A549 (cell line): Measurements from ENCODE around the gene AR. TPM values are rescaled to one million over a fixed set of nuclear protein-coding genes. Genes with fewer than 3 reads are reported as not detected.

Experiments used
- ATAC-seq, 2 experiments: fragments of 200-7000 bp in 1 of 2; fragments of >200 bp in 1 of 2; cut with Nextera tagmentation in 1 of 2; cut with Tn5 transposase in 1 of 2; 3 replicates each; pipeline versions ENCODE4 v1.8.0 to v1.9.1; 2018 to 2020; ENCODE audit warnings: mild to moderate bottlenecking in 1 of 2, moderate library complexity in 1 of 2
- CTCF ChIA-PET: fragments of 300-600 bp; sonication (Branson Sonifier 250); formaldehyde crosslinking; extraction: SDS; loops from one replicate; lab custom pipeline; 2021; ENCODE audit warnings: antibody characterized with exemption, inconsistent platforms; lab: Yijun Ruan, JAX
- POLR2A ChIA-PET: fragments of 350-600 bp; formaldehyde crosslinking; extraction: SDS; loops from one replicate; lab custom pipeline; 2021; ENCODE audit warnings: antibody characterized with exemption, inconsistent platforms; lab: Yijun Ruan, JAX
- DNase-seq, 2 experiments: peaks; one replicate each; pipeline versions ENCODE4 v3.0.0 to v3.0.0-alpha.2; 2011 to 2016; ENCODE audit warnings: low read depth in 1 of 2, low spot score in 1 of 2
- FAIRE-seq: peaks from 2 replicates; lab custom pipeline; 2011; peaks lifted over from hg19 to GRCh38; lab: Jason Lieb, UNC
- H3K27ac ChIP-seq, 2 experiments: fragments of >200 bp; sonication (Bioruptor Twin); formaldehyde crosslinking; 3 replicates each; pipeline ENCODE4 v1.5.1; 2016 to 2017
- H3K4me1 ChIP-seq: fragments of >200 bp; sonication (Bioruptor Twin); formaldehyde crosslinking; 3 replicates; pipeline ENCODE4 v1.6.1; 2016
- H3K4me2 ChIP-seq: fragments of >200 bp; sonication (Bioruptor Twin); formaldehyde crosslinking; 3 replicates; pipeline ENCODE4 v1.6.1; 2016
- H3K4me3 ChIP-seq: fragments of >200 bp; sonication (Bioruptor Twin); formaldehyde crosslinking; 3 replicates; pipeline ENCODE4 v1.5.1; 2016
- H3K9me3 ChIP-seq: fragments of >200 bp; sonication (Bioruptor Twin); formaldehyde crosslinking; 3 replicates; pipeline ENCODE4 v1.6.1; 2016
- BHLHE40 ChIP-seq: IDR thresholded peaks from 2 replicates; pipeline ENCODE4 v1.6.1; 2012; ENCODE audit warnings: low read depth, low read length, inconsistent platforms
- CBX2 ChIP-seq: fragments of 200-600 bp; sonication (generic); IDR thresholded peaks from 2 replicates; pipeline ENCODE4 v1.6.1; 2016; ENCODE audit warnings: low read depth, mild to moderate bottlenecking, borderline replicate concordance
- CBX8 ChIP-seq: fragments of 200-600 bp; sonication (generic); IDR thresholded peaks from 2 replicates; pipeline ENCODE4 v1.6.1; 2016
- CHD2 ChIP-seq: fragments of 150-350 bp; IDR thresholded peaks from 2 replicates; pipeline ENCODE4 v1.6.1; 2014; ENCODE audit warnings: low read length; ENCODE audit not compliant: partially characterized antibody
- CHD4 ChIP-seq: fragments of 200-600 bp; sonication (generic); IDR thresholded peaks from 2 replicates; pipeline ENCODE4 v1.6.1; 2016; ENCODE audit warnings: antibody characterized with exemption, mild to moderate bottlenecking, borderline replicate concordance
- FOSB ChIP-seq: fragments of 250-450 bp; sonication (Bioruptor Pico); IDR thresholded peaks from 2 replicates; pipeline ENCODE4 v1.5.0; 2020; ENCODE audit warnings: mild to moderate bottlenecking, moderate library complexity
- FOSL2 ChIP-seq, 2 experiments: fragments of 450-650 bp in 1 of 2; fragments of >200 bp in 1 of 2; sonication (Bioruptor Twin) in 1 of 2; formaldehyde crosslinking; IDR thresholded peaks; 2 replicates each; pipeline versions ENCODE4 v1.5.0 to v1.6.1; 2016 to 2020; ENCODE audit warnings: mild to moderate bottlenecking in 1 of 2, moderate library complexity in 1 of 2
- FOXS1 ChIP-seq: fragments of 250-450 bp; sonication (Bioruptor Pico); IDR thresholded peaks from 2 replicates; pipeline ENCODE4 v1.5.0; 2020; ENCODE audit warnings: mild to moderate bottlenecking, moderate library complexity
- HOXA7 ChIP-seq: fragments of 250-450 bp; sonication (Bioruptor Pico); IDR thresholded peaks from 2 replicates; pipeline ENCODE4 v1.5.0; 2020; ENCODE audit warnings: mild to moderate bottlenecking, moderate library complexity
- HOXB13 ChIP-seq: fragments of 250-450 bp; sonication (Bioruptor Pico); IDR thresholded peaks from 2 replicates; pipeline ENCODE4 v1.5.0; 2020; ENCODE audit warnings: low read depth, mild to moderate bottlenecking, moderate library complexity
- JUNB ChIP-seq: fragments of >200 bp; sonication (Bioruptor Twin); formaldehyde crosslinking; IDR thresholded peaks from 2 replicates; pipeline ENCODE4 v1.6.1; 2016
- KDM1A ChIP-seq: fragments of 200-600 bp; sonication (generic); IDR thresholded peaks from 2 replicates; pipeline ENCODE4 v1.6.1; 2016; ENCODE audit warnings: low read depth, mild to moderate bottlenecking
- KDM5A ChIP-seq: fragments of 200-600 bp; sonication (generic); IDR thresholded peaks from 2 replicates; pipeline ENCODE4 v1.6.1; 2016; ENCODE audit warnings: antibody characterized with exemption, mild to moderate bottlenecking
- MAFK ChIP-seq: fragments of 450-650 bp; IDR thresholded peaks from 2 replicates; pipeline ENCODE4 v1.6.1; 2014; ENCODE audit not compliant: partially characterized antibody
- MAZ ChIP-seq: fragments of 150-350 bp; IDR thresholded peaks from 2 replicates; pipeline ENCODE4 v1.6.1; 2014; ENCODE audit warnings: antibody characterized with exemption, low read depth, low read length, borderline replicate concordance
- MYC ChIP-seq: IDR thresholded peaks from 2 replicates; pipeline ENCODE4 v1.6.1; 2012; ENCODE audit warnings: mild to moderate bottlenecking, inconsistent platforms, low read length, improper control_type of control experiment, borderline replicate concordance
- NPAS2 ChIP-seq: fragments of 250-450 bp; sonication (Bioruptor Pico); IDR thresholded peaks from 2 replicates; pipeline ENCODE4 v1.8.0; 2022; ENCODE audit warnings: mild to moderate bottlenecking, moderate library complexity, borderline replicate concordance
- NR3C1 ChIP-seq: fragments of >200 bp; sonication (Bioruptor Twin); formaldehyde crosslinking; IDR thresholded peaks from 3 replicates; pipeline ENCODE4 v1.6.1; 2017
- PHF8 ChIP-seq: fragments of 200-600 bp; sonication (generic); IDR thresholded peaks from 2 replicates; pipeline ENCODE4 v1.6.1; 2016; ENCODE audit warnings: low read depth, mild to moderate bottlenecking, antibody characterized with exemption, moderate library complexity, borderline replicate concordance
- POLR2AphosphoS2 ChIP-seq: conservative IDR thresholded peaks from 2 replicates; pipeline ENCODE4 v1.6.1; 2012; ENCODE audit warnings: low read length, improper control_type of control experiment, inconsistent platforms
- RARB ChIP-seq: fragments of 250-450 bp; sonication (Bioruptor Pico); IDR thresholded peaks from 2 replicates; pipeline ENCODE4 v1.8.0; 2021; ENCODE audit warnings: mild to moderate bottlenecking, moderate library complexity
- RNF2 ChIP-seq: fragments of 200-600 bp; sonication (generic); IDR thresholded peaks from 2 replicates; pipeline ENCODE4 v1.6.1; 2016; ENCODE audit warnings: low read depth, mild to moderate bottlenecking, antibody characterized with exemption, moderate library complexity, borderline replicate concordance
- SMC3 ChIP-seq: fragments of >200 bp; sonication (Bioruptor Twin); formaldehyde crosslinking; IDR thresholded peaks from 3 replicates; pipeline ENCODE4 v1.6.1; 2018; ENCODE audit warnings: inconsistent platforms
- TFCP2L1 ChIP-seq: fragments of 250-450 bp; sonication (Bioruptor Pico); IDR thresholded peaks from 2 replicates; pipeline ENCODE4 v1.5.0; 2021; ENCODE audit warnings: mild to moderate bottlenecking
- ZNF302 ChIP-seq: fragments of 250-450 bp; sonication (Bioruptor Pico); IDR thresholded peaks from 2 replicates; pipeline ENCODE4 v1.9.0; 2021; ENCODE audit warnings: inconsistent platforms, mild to moderate bottlenecking, moderate library complexity
- ZSCAN20 ChIP-seq: fragments of 250-450 bp; sonication (Bioruptor Pico); IDR thresholded peaks from 2 replicates; pipeline ENCODE4 v1.8.0; 2022; ENCODE audit warnings: mild to moderate bottlenecking, moderate library complexity
- WGBS: methylation state at CpG from one replicate; pipeline ENCODE4 v1.1.6; 2017; ENCODE audit errors: missing lambda C conversion rate; 5-methylcytosine and 5-hydroxymethylcytosine counted together
- polyA plus RNA-seq, 4 experiments: library from polyadenylated mRNA; depleted of rRNA in 3 of 4; stranded (reverse); fragments of >200 nt; fragmentation: RNase III in 1 of 4; extraction: RNeasy Plus Mini Kit Qiagen cat#74134 plus additional on column Dnase treatment in 1 of 4; gene quantifications; 2 replicates in 3 of 4; 3 replicates in 1 of 4; pipeline ENCODE4 v1.2.3, GENCODE V29; 2011 to 2017
- TF ChIP-seq, protein P1 (sequence below): fragments of 150-350 bp; IDR thresholded peaks from 2 replicates; pipeline ENCODE4 v1.6.1; 2014; ENCODE audit warnings: low read depth, mild to moderate bottlenecking, low read length
- TF ChIP-seq, protein P2 (sequence below): fragments of >200 bp; sonication (Bioruptor Twin); formaldehyde crosslinking; IDR thresholded peaks from 3 replicates; pipeline ENCODE4 v1.5.1; 2016
- TF ChIP-seq, protein P3 (sequence below): IDR thresholded peaks from 2 replicates; pipeline ENCODE4 v1.6.1; 2012
- TF ChIP-seq, protein P4 (sequence below): fragments of 250-450 bp; sonication (Bioruptor Pico); IDR thresholded peaks from 2 replicates; pipeline ENCODE4 v1.5.0; 2020; ENCODE audit warnings: low read depth, mild to moderate bottlenecking, moderate library complexity
- TF ChIP-seq, protein P5 (sequence below): IDR thresholded peaks from 2 replicates; pipeline ENCODE4 v1.6.1; 2012

Gene AR
- polyA plus RNA-seq, 2 of the 4 experiments (the other 2 are of a cell fraction), result 2.2 to 8.7 TPM

DNA sequence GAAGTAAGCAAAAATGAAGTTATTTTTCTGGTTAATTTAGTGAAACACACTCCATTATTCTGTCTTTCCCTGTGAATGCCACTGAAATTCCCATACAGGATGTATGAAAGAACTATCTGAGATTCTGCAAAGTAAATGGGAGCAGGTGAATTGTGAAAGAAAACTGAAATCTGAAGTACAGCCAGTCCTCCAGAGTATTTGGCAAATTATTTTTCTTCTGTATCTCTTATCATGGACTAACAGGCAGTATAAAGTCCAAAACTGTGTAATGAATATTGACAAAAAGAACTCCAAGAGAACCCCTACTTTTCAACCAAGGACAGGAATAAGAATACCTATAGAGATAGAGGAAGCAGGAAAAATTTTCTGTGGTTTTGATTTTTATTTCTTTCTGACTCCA, 40.8 kb upstream of the AR start:
- TF ChIP-seq MYC, result no peak
- TF ChIP-seq BHLHE40, result no peak
- TF ChIP-seq, protein P1, sequence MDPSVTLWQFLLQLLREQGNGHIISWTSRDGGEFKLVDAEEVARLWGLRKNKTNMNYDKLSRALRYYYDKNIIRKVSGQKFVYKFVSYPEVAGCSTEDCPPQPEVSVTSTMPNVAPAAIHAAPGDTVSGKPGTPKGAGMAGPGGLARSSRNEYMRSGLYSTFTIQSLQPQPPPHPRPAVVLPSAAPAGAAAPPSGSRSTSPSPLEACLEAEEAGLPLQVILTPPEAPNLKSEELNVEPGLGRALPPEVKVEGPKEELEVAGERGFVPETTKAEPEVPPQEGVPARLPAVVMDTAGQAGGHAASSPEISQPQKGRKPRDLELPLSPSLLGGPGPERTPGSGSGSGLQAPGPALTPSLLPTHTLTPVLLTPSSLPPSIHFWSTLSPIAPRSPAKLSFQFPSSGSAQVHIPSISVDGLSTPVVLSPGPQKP, result no peak
- TF ChIP-seq HOXB13, result no peak
- TF ChIP-seq MAFK, result no peak
- TF ChIP-seq SMC3, result no peak
- TF ChIP-seq HOXA7 (CRISPR knock-in tag), result no peak
- TF ChIP-seq RARB (CRISPR knock-in tag), result no peak
- TF ChIP-seq PHF8, result no peak
- TF ChIP-seq NR3C1, result no peak
- no peak for TF ChIP-seq CHD4
- no peak for TF ChIP-seq RNF2
- no peak for TF ChIP-seq FOSL2 (IDR thresholded peaks at IDR 0.05)
- no peak for TF ChIP-seq FOSL2 (CRISPR knock-in tag; IDR thresholded peaks at IDR 0.05)
- TF ChIP-seq, all 56 proteins: peak for 0
- ChIA-PET POLR2A (interaction anchor here (0.6 kb wide), 1 partner anchor 42 kb away, joined by 3 read pairs; no protein-coding TSS in a partner anchor), CTCF (no interaction called here)
- no peaks in the 10 kb centered on the region for H3K9me3 ChIP-seq
- H3K4me2 ChIP-seq, result no peak overlapping the region
- FAIRE-seq (no peak), ATAC-seq (no peak), DNase-seq (no peak)
- no peak overlapping the region for H3K27ac ChIP-seq
- no peak overlapping the region for H3K4me3 ChIP-seq
- H3K4me1 ChIP-seq, result no peaks in the 10 kb centered on the region

DNA sequence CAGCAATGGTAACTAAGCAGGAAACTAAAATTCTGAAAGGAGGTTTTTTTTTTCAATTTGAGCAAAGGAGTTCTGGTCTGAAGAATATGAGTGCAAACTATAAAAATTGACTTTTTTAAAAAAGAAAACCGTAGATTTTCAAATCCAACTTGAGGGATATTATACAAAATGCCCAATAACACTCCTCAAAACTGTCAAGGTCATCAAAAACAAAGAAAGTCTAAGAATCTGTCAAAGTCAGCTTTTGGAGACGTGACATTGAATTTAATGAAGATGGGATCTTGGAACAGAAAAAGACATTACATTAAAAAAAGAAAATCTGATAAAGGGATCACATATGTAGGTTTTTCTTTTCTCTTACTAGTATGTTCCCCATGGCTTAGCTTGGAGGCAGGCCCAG, 40.4 kb upstream of the AR start:
- no peak overlapping the region for H3K27ac ChIP-seq
- TF ChIP-seq POLR2AphosphoS2, result no peak
- peak; percentile 53 for TF ChIP-seq MAFK
- no peak for TF ChIP-seq MAZ
- no peak for TF ChIP-seq ZSCAN20 (CRISPR knock-in tag)
- TF ChIP-seq, protein P2, sequence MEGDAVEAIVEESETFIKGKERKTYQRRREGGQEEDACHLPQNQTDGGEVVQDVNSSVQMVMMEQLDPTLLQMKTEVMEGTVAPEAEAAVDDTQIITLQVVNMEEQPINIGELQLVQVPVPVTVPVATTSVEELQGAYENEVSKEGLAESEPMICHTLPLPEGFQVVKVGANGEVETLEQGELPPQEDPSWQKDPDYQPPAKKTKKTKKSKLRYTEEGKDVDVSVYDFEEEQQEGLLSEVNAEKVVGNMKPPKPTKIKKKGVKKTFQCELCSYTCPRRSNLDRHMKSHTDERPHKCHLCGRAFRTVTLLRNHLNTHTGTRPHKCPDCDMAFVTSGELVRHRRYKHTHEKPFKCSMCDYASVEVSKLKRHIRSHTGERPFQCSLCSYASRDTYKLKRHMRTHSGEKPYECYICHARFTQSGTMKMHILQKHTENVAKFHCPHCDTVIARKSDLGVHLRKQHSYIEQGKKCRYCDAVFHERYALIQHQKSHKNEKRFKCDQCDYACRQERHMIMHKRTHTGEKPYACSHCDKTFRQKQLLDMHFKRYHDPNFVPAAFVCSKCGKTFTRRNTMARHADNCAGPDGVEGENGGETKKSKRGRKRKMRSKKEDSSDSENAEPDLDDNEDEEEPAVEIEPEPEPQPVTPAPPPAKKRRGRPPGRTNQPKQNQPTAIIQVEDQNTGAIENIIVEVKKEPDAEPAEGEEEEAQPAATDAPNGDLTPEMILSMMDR, result no peak
- TF ChIP-seq HOXB13, result no peak
- TF ChIP-seq, all 56 proteins: peak for 1
- Histone ChIP-seq H3K4me1 (no peaks in the 10 kb centered on the region), H3K4me2 (no peak overlapping the region), H3K4me3 (no peak overlapping the region), H3K9me3 (no peaks in the 10 kb centered on the region)
- POLR2A ChIA-PET, result interaction anchor here (0.6 kb wide), 1 partner anchor 41 kb away, joined by 3 read pairs; no protein-coding TSS in a partner anchor
- no peak for DNase-seq
- WGBS, result 0% methylated on average over 2 of the region's 2 CpGs
- CTCF ChIA-PET, result no interaction called here
- peak; percentile 56 for FAIRE-seq
- ATAC-seq, result no peak

DNA sequence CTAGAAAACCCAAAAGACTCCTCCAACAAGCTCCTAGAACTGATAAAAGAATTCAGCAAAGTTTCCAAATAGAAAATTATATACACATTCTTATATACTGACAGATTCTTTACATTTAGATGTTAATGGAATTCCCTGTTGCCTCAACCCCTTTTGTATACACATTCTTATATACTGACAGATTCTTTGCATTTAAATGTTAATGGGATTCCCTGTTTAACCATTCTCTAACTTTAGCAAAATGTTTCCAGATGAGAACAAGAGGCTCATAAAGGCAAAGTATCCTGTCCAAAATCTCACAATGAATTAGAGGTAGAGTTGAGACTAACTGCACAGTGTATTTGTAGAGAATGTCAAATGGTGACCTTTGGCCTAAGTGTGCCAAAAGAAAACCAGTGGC, 23.1 kb upstream of the AR start:
- ChIA-PET CTCF (no interaction called here), POLR2A (no interaction called here)
- no peak for FAIRE-seq
- H3K4me2 ChIP-seq, result no peak overlapping the region
- H3K4me1 ChIP-seq, result no peaks in the 10 kb centered on the region
- DNase-seq, result no peak
- TF ChIP-seq, protein P3, sequence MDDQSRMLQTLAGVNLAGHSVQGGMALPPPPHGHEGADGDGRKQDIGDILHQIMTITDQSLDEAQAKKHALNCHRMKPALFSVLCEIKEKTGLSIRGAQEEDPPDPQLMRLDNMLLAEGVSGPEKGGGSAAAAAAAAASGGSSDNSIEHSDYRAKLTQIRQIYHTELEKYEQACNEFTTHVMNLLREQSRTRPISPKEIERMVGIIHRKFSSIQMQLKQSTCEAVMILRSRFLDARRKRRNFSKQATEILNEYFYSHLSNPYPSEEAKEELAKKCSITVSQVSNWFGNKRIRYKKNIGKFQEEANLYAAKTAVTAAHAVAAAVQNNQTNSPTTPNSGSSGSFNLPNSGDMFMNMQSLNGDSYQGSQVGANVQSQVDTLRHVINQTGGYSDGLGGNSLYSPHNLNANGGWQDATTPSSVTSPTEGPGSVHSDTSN, result no peak
- TF ChIP-seq JUNB, result no peak
- TF ChIP-seq, protein P1, result no peak
- no peak for TF ChIP-seq CBX2
- no peak for TF ChIP-seq KDM5A
- TF ChIP-seq ZNF302 (CRISPR knock-in tag), result no peak
- no peak for TF ChIP-seq NPAS2 (CRISPR knock-in tag)
- no peak for TF ChIP-seq CBX8
- no peak for TF ChIP-seq CHD2
- TF ChIP-seq CHD4, result no peak
- no peak for TF ChIP-seq KDM1A
- TF ChIP-seq, protein P4, sequence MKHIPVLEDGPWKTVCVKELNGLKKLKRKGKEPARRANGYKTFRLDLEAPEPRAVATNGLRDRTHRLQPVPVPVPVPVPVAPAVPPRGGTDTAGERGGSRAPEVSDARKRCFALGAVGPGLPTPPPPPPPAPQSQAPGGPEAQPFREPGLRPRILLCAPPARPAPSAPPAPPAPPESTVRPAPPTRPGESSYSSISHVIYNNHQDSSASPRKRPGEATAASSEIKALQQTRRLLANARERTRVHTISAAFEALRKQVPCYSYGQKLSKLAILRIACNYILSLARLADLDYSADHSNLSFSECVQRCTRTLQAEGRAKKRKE (CRISPR knock-in tag), result no peak
- TF ChIP-seq FOSB (CRISPR knock-in tag), result no peak
- TF ChIP-seq, protein P5, sequence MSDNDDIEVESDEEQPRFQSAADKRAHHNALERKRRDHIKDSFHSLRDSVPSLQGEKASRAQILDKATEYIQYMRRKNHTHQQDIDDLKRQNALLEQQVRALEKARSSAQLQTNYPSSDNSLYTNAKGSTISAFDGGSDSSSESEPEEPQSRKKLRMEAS, result no peak
- no peak for TF ChIP-seq TFCP2L1 (CRISPR knock-in tag)
- no peak for TF ChIP-seq FOXS1 (CRISPR knock-in tag)
- TF ChIP-seq RARB (CRISPR knock-in tag), result no peak
- no peak for ATAC-seq
- H3K4me3 ChIP-seq, result no peak overlapping the region
- no peak overlapping the region for H3K27ac ChIP-seq
- no peaks in the 10 kb centered on the region for H3K9me3 ChIP-seq
